HG03439 (cell line): ENCODE measurements around the gene MPPED1.

ENCODE experiments used
- ATAC-seq: cut with Tn5 transposase; IDR thresholded peaks from one replicate; pipeline ENCODE4 v1.9.1; 2021; ENCODE audit warnings: mild to moderate bottlenecking, moderate library complexity; ENCODE audit not compliant: unreplicated experiment

Gene MPPED1

GRCh38 chr22:43514476-43515157, 102.8 kb downstream of the MPPED1 start:
- ATAC-seq = no peak

DNA sequence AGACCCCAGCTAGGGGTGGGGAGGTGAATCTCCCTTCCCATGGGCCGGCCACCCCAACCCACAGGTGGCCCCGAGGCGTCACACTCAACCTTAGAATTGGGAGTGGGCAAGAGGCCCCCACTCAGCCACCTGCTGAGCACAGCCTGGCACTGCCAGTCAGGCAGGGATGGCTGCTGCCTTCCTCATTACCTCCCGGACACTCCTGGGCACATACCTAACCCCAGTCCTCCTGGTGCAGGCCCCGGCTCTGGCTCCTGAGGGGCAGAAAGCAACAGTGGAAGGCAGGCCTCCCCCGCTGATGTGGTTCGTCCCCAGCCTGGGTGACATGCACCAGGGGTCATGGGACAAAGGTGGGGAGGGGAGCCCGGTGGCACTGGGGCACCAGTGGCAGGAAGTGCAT, 103.6 kb downstream of the MPPED1 start:
- ATAC-seq = no peak

DNA sequence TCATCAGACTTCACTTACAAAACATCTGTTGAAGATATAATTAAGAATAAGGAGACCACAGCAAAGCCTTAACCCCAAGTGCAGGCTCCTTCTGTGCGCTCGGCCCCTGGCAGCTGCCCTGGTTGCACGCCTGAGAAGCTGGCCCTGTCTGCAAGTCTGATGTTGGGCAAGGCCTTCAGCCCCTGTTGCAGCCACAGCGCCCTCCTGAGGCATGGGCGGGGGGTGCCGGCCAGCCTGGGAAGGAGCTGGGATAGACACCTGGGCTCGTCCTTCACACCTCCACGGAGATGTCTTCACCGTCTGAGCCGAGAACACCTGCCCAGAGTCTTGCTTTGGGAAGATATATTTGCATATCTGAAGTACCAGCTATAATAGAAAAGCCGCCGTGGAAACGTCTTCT, 104.1 kb downstream of the MPPED1 start:
- ATAC-seq = no peak

- ATAC-seq = no peak
Measured at GRCh38 chr22:43516386-43516785, 104.6 kb downstream of the MPPED1 start.

DNA sequence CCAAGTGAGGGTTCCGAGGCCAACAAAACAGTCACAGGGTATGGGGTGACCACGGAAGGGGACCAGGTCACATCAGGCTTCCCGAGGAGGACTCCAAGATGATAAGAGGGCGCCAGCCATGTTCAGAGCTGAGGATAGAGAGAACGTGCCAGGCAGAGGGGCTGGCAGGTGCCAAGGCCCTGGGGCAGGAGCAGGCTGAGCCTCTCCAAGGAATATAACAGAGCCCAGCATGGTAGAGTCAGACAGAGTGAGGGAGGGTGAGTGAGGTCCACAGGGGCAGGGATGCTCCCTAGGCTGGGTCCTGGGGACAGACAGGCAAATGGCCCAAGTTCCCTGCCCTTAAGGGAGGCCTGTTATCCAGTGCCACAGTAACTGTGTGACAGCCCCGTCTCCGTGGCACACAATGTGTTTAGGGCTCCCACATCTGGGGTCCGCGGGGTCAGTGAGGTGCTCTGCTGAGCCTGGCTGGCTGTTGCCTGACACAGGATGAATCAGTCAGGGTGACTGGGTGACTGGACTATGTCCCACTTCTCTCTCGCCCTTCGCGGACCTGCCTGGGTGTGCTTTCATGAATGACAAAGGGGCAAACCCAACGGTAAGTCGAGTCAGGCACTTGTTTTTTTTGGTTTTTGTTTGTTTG, 105.3 kb downstream of the MPPED1 start:
- no peak for ATAC-seq

GRCh38 chr22:43520632-43521039, 108.8 kb downstream of the MPPED1 start:
- ATAC-seq = no peak

- no peak for ATAC-seq
Measured at GRCh38 chr22:43521716-43522115, 109.9 kb downstream of the MPPED1 start.

DNA sequence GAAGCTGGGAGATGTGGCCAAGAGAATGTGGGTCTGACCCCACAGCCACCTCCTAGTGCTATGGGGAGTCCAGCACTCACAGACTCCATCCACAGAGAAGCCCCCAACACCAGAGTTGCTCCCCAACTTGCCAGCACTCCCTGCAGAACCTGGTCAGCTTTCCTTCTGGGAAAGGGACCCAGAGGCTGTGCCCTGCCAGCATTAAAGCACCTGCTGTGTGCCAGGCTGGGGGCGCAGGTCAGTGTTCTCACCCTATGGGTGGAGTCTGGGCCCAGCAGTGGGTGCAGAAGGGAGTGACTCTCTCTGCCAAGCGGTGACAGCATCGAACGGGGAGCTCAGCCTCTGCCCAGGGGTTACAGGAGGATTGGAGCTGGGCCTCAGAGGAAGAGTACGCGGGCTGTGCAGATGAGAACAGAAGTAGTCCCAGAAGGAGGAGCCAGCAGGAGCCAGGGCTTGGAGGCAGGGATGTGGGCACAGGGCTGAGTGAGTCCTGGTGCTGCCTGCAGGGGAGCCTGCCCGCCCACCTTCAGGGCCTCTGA, 114.4 kb downstream of the MPPED1 start:
- no peak for ATAC-seq

DNA sequence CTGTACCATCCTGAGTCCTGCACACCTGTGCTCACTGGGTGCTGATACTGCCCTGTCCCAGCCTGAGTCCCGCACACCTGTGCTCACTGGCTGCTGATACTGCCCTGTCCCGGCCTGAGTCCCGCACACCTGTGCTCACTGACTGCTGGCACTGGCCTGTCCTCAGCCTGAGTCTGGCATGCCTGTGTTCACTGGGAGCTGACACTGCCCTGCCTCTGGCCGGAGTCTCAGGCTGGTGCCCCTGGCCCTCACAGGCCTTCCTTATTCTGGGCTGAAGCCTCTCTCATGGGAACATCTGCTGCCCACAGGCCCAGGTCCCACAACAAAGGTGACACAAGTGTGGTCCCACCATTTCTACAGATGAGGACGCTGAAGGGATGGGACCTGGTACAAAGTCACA, 115.1 kb downstream of the MPPED1 start:
- ATAC-seq = no peak

- ATAC-seq = no peak
Measured at GRCh38 chr22:43528601-43529360, 117.0 kb downstream of the MPPED1 start.

DNA sequence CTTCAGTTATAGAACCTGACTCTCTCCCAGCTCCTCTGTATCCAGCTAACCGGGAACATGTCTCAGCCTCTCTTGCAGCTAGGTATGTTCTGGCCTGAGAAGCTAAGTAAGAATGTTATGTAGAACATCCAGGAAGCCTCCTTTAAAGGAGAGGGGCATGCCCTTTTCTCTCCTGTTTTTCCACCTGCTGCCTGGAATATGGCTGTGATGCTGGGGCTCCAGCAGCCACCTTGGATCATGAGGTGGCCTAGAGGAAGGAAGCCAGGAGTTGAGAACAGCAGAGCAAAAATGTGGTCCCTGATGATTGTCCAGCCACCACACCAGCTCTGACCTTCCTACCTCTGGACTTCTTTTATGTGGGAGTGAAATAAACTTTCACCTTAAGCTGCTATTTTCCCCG, 117.6 kb downstream of the MPPED1 start:
- ATAC-seq = no peak

GRCh38 chr22:43529934-43530333, 118.1 kb downstream of the MPPED1 start:
- no peak for ATAC-seq

- no peak for ATAC-seq
Measured at GRCh38 chr22:43530349-43531201, 118.8 kb downstream of the MPPED1 start.

- no peak for ATAC-seq
Measured at GRCh38 chr22:43531651-43532050, 119.8 kb downstream of the MPPED1 start.

DNA sequence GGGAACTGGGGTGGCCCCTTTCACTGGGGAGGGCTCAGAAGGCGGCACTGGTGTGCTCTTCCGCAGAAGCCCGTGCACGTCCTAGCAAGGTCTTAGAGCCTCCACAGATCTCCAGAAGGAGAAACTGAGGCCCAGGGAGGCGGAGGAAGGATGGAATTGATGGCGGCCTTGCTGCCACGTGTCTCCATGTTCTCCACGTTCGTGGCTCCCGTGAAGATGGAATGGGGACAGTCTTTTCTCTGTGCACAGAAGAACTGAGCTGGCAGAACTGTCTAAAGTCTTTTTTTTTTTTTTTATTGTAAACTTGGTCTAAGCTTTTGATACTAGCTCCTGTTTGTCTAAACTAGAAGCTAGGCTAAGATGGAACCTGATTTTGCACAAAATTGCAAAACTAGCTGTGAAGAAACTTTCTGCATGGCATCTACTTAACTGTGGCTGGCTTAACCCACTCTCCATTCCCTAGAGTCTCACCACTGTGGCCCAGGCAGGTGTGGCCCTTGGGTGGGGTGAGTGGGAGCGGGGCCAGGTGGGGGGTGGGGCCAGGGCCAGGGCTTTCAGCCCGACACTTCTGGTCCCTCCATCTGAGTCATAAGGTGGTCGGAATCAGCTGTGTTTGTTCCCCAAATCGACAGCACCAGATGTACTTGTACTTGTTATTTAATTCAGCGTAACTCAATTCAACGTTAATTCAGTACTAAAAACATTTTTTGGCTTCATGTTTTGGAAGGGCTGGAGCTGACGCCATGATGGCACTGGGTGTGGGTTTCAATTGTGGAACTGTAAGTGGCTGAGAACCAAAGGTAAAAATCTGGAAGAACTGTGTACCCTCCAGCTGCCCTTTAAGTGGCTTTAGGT, 120.7 kb downstream of the MPPED1 start:
- ATAC-seq = no peak

- no peak for ATAC-seq
Measured at GRCh38 chr22:43533156-43533530, 121.3 kb downstream of the MPPED1 start.

GRCh38 chr22:43533656-43534428, 122.0 kb downstream of the MPPED1 start:
- ATAC-seq = no peak

DNA sequence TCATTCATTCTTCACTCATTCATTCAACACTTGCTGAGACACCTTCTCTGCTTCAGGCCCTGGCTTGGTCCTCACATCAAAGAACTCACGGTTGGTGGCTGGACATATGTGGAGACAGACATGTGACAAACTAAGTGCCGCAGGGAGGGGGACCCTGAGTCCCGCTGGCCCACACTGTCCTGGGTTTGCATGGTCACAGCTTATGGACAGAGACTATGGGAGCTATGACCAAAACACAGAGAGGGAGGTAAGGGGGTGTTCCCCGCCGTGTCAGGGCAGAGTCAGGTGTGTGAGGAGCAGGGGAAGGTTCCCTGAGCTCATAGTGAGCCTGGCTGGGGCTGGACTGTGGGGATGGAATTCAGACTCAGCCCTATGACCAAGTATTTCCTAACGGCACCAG, 123.1 kb downstream of the MPPED1 start:
- ATAC-seq = no peak

DNA sequence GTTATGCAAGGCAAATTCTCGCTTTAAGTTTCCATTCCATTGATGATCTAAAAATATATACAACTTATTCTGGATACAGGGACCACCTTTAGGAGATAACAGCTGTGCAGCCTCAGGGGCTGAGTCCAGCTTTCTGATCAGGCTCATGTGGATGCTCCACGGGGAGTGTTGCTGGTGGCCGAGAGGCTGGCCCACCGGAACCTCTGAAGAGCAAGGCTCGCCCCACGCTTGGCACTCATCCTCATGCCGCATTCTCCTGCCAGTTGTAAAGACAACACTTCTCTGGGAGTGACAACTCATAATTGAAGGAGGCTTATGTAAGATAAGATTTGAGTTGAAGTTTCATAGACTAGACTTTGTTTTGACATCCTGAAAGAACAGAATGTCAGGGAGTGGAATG, 123.5 kb downstream of the MPPED1 start:
- no peak for ATAC-seq
